HG03442 (cell line): ENCODE data around the gene ZMYND8.
"Not testable (repeated sequence)": the region's sequence is repeated elsewhere in the genome, so short reads cannot be mapped to it uniquely, and the experiment has no call there.

Experiments used
- ATAC-seq: cut with Tn5 transposase; IDR thresholded peaks from one replicate; pipeline ENCODE4 v1.9.1; 2021; ENCODE audit warnings: mild to moderate bottlenecking, moderate library complexity; ENCODE audit not compliant: unreplicated experiment

The ZMYND8 gene

DNA sequence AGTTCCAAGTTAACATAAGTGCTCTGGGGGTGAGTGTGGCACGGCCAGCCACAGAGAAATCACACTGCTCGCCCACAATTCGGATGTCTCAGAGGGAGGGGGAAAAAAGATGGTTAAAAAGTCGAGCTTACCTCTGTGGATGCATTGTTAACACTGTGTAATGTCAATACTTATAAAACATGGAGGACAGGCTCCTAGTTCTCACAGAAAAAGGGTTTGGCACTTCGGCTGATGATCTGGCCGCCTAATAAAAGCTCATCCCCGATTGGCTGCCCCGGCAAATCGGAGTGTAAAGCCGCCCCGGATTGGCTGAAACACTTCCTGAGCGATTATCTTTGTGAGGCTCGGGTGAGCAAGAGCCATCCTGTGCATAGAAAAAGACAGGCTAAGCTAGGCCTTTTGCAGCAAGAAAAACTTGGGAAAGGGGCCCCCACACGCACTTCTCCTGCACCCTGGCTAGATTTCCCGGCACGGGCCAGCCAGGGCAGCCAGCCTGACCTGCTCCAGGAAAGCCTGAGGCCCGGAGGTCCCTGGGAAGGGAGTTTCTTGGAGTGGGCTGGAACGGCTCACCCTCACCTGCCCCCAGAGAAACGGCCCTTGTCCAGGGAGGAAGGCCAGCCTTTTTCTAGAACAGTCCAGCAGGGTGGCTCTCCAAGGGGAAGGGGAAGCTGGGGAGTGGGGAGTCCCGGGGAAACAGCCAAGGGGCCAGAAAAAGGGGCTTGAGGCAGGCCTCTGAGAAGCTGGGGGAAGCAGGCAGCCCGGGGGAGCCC, at the start of gene ZMYND8:
TSS of gene ZMYND8 (minus strand) at position 174 of the 770 bp plus-strand sequence. CDS start at position 145, 29 bp downstream.
- peak; percentile 34 for ATAC-seq

DNA sequence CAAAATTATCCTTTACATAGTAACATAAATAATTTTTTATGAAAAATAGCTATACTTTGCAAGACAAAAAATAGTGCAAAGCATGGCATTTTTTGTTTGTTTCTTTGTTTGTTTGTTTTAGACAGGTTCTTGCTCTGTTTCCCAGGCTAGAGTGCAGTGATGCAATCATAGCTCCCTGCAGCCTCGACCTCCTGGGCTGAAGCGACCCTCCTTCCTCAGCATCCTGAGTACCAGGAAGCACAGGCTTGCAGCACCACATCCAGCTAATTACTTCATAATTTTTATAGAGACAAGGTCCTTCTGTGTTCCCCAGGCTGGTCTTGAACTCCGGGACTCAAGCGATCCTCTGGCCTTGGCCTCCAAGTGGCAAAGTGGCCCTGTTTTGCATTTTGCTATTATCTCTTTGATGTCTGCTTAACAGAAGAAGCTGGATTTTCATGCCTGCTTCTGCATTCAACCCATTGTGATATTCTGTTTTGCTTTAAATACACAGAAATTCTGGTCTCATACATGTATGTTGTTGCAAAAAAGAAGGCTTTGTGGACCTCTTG, 49.4 kb upstream of the ZMYND8 start:
- ATAC-seq: no peak

DNA sequence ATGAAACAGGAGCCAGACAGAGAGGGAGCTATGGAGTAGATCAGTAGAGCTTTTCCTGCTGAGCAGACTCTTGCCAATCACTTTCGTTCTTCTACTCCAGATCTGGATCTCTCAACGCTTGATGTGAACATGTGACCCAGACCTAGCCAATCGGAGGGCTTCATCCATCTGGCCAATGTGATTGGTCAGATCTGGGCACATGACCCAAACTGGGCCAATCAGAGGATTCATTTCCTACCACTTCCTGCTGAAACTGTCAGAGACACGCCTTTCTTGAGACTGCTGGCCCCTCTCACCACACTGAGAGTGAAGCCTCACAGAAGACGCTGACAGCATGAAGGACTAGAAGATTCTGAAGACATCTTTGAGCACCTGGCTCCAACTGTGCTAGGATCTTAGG, 44.2 kb upstream of the ZMYND8 start:
- no peak for ATAC-seq

DNA sequence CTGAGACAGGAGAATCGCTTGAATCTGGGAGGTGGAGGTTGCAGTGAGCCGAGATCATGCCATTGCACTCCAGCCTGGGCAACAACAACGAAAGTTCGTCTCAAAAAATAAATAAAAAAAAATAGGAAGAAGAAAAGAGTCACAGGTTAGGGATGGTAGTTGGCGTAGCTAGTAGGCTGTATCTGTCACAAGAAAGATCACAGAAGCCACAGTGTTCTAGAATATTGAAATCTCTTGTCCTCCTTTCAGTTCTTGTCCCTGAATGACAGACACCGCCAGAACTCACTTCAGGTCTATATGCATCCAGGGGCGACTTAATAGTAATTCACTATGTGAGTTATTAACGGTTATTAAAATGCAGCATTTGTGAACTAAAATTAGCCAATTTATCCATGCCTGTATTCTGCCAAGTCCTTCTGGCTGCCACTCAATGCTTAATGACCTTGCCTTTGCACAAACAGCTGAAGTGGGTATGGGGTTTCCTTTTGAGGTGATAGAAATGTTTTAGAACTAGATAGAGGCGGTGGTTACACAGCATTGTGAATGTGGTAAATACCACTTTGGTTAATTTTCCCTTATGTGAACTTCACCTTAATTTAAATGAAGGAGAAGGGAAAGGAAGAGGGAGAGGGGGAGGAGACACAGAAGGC, 41.3 kb upstream of the ZMYND8 start:
- ATAC-seq: no peak

DNA sequence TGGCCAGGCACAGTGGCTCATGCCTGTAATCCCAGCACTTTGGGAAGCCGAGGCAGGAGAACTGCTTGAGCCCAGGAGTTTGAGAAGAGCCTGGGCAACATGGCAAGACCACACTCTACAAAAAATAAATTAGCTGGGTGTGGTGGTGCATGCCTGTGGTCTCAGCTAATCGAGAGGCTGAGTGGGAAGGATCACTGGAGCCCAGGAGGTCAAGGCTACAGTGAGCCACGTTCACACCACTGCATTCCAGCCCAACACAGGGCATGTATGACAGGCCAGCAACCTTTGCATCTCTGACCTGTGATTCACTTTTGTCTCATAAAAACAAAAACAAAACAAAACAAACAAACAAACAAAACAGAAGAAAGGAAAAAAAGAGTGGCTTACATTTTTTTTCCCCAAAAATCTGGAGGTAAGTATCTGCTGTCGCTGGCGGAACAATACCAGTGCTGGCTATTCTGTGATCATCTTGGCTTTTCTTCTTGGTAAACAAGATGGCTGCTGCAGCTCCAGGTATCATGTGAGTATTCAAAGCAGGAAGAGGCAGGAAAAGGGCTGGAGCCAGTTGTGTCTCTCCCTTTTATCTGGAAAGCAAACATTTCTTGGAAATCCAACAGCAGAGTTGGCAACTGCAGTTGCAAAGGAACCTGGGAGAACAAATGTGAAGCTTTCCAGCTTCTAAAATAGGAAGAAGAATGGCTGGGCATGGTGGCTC, 40.4 kb upstream of the ZMYND8 start:
- no peak for ATAC-seq

DNA sequence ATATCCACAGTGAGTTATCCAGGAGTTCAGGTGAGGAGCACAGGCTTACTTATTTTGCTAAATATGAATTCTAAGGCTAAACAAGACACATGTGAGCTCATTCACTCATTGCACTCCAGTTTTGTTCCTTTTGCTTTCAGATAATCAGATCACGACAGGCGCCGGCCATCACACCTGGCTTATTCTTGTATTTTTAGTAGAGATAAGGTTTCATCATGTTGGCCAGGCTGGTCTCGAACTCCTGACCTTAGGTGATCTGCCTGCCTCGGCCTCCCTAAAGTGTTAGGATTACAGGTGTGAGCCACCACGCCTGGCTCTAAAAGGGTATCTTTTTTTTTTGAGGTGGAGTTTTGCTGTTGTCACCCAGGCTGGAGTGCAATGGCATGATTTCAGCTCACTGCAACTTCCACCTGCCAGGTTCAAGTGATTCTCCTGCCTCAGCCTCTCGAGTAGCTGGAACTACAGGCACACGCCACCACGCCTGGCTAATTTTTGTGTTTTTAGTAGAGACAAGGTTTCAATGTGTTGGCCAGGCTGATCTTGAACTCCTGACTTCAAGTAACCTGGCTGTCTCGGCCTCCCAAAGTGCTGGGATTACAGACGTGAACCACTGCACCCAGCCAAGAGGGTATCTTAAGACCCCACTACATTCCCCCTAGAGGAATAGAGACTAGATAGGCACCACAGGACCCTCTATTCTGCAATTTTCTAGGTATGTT, 37.5 kb upstream of the ZMYND8 start:
- not testable (repeated sequence) for ATAC-seq

DNA sequence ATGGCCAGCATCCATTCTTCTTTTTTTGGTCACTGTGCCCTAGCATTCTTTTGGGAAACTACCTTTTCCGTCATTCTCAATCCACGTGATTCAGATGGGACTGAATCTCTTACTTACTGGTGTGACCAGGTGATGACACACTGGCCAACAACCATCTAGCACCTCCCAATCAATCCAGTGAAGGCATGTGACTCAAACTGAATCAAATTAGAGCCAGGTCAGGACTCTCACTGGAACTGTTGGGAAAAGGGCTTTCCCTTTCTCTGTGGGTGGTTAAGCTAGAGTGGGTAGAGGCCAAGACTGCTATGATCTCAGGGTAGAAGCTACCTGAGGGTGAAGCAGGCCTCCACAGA, 36.2 kb upstream of the ZMYND8 start:
- ATAC-seq: no peak

DNA sequence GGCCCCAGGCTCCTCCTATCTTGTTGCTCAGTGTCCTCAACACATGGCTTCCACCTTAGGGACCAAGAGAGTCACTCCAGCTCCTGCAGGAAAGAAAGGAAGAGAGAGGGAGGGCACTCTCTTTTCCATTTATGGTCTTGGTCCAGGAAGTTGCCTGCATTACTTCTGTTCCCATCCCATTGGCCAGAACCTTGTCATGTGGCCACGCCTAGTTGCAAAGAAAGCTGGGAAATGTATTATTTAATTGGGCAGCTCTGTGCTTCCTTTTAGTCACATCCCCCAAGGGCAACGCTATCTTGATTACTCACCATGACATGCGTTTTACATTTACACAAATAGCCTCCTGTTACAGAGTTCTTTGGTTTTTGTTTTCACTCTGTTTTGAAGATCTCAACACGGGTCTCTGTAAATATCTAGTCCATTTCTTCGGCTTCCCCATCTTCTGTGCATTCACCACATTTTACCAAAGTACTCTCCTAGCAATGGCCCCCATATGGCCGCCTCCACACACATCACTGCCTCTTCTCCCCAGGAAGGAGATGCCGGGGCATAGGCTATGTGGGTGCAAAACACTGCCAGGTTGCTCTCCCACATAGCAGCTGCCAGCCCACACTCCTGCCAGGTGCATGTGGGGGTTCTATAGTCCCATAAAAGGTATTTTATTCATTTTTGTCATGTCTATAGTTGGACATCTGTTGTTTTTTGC, 35.7 kb upstream of the ZMYND8 start:
- no peak for ATAC-seq

DNA sequence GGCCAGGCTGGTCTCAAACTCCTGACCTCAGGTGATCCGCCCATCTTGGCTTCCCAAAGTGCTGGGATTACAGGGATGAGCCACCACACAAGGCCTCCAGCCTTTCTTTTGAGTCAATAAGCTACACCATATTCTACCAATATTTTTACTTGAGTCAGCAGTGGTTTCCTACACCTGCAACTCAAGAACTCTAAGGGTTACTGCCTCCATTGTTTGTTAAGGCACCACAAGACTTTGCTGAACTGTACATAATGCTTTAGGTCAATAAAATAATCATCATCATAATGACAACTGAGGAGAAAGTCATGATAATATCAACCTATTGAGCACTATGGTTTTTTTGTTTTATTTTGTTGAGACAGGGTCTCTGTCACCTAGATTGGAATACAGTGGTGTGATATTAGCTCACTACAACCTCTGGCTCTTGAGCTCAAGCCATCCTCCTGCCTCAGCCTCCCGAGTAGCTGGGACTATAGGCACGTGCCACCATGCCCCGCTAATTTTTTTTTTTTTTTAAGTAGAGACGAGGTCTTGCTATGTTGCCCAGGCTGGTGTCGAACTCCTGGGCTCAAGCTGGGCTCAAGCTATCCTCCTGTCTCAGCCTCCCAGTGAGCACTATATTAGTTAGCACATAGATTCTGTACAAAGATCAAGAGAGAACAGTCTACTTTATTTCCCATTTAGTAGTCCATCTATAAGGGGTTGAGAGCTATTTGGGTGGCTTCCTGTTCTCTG, 34.9 kb upstream of the ZMYND8 start:
- no peak for ATAC-seq

DNA sequence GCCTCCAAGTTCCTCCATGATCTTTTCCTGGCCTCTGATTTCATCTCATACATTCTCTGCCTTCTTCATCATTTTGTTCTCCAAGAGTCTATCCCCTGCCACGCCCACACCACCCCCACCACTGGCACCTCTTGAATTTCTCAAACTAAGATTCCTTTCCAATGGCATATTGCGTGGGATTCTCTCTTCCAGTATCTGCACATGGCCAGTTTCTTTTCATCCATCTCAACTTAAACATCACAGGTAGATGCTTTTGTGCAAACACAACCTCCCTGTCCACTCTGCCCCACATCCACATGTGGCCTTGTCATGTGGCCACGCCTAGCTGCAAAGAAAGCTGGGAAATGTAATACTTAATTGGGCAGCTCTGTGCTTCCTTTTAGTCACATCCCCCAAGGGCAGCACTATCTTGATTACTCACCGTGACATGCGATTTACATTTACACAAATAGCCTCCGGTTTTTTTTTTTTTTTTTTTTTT, 33.4 kb upstream of the ZMYND8 start:
- ATAC-seq: no peak

DNA sequence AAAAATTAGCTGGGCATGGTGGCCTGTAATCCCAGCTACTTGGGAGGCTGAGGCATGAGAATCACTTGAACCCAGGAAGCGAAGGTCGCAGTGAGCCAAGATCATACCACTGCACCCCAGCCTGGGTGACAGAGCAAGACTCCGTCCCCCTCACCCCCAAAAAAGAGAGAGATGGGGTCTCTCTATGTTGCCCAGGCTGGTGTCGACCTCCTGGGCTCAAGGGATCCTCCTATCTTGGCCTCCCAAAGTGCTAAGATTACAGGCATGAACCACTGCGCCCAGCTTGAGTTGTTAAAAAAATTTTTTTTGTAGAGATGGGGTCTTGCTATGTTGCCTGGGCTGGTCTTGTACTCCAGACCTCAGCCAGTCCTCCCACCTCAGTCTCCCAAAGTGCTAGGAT, 29.5 kb upstream of the ZMYND8 start:
- ATAC-seq: not testable (repeated sequence)

DNA sequence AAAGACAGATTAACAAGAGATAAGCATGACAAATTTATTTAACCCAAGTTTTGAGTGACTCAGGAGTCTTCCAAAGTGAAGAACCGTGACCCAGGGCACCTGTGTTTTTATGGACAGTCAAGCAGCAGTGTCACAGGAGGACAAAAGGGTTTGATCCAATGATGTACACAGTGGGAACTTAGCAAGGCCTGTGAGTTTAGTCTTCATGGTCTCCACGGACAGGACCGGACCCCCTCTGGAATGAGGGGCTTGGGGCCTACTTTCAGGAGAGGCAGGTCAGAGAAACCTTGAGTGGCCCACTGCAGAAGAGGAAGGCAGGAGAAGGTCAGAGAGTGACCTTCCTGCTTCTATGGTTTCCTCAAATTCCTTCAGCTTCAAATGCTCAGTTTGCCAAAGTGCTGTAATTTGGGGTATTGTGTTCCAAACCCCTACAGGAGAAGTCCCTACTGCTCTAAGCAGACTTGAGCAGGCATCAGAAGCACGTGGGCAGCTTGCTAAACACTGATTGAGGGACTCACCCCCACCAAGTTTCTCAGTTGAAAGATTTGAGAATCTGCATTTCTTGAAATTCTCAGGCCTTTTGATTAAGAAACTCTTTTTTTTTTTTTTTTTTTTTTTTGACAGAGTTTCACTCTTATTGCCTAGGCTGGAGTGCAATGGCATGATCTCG, 26.4 kb upstream of the ZMYND8 start:
- ATAC-seq: no peak

DNA sequence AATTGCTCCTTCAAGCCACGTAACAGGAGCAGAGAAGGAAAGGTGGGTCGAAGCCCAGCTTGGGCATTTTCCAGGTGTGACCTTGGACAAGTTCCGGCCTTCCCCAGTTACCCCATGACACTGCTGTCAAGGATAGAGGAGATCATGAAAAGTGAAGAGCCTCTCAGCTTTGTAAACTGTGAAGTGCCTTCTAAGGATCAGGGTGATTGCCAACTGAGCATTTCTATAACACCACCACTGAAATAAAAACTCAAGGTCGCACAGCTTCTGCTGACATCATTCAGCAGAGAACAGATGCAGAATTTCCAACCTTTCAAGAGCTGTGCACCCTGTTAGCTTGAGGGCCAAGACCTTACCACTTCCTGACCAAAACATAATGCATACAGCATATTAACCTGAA, 24.0 kb upstream of the ZMYND8 start:
- ATAC-seq: no peak

DNA sequence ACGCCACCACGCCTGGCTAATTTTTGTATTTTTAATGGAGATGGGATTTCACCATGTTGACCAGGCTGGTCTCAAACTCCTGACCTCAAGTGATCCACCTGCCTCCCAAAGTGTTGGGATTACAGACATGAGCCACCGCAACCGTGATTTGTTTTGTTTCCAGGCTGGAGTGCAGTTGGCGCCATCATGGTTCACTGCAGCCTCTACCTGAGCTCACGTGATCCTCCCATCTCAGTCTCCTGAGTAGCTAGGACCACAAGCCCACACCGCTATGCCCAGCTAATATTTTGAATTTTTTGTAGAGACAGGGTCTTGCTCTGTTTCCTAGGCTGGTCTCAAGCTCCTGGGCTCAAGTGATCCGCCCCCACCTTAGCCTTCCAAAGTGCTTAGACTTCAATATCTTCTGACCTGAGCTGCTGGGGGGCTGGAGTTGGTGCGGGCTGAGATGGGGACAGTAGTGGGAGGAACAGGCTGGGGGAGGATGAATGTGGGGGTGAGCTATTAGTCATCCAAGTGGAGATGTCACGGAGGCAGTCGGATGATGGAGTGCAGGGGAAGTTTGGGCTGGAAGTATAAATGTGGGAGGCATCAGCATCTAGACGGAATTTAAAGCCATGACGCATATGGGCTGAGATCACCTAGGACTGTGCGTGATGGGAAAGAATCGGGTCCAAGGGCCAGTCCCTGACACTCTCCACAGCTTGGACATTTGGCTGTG, 23.1 kb upstream of the ZMYND8 start:
- no peak for ATAC-seq

DNA sequence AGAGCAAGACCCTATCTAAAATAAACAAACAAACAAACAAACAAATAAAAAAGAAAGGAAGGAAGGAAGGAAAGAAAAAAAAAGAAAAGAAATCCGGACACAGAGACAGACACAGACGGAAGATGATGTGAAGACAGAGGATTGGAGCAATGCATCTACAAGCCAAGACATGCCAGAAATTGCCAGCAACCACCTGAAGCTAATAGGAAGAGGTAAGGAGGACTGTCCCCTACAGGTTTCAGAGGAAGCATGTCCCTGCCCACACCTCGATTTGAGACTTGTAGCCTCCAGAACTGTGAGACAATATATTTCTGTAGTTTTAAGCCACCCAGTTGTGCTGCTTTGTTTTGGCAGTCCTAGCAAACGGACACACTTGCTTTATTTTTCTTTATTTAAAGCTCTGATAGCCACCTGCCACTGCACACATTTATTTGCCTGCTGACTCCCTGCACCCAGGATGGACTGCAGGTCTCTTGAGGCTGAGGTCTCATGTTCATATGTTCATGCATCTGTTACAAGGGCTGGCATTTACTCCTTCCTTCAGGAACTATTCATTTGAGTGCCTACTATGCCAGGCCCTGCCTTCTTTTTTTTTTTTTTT, 20.7 kb upstream of the ZMYND8 start:
- ATAC-seq: no peak

DNA sequence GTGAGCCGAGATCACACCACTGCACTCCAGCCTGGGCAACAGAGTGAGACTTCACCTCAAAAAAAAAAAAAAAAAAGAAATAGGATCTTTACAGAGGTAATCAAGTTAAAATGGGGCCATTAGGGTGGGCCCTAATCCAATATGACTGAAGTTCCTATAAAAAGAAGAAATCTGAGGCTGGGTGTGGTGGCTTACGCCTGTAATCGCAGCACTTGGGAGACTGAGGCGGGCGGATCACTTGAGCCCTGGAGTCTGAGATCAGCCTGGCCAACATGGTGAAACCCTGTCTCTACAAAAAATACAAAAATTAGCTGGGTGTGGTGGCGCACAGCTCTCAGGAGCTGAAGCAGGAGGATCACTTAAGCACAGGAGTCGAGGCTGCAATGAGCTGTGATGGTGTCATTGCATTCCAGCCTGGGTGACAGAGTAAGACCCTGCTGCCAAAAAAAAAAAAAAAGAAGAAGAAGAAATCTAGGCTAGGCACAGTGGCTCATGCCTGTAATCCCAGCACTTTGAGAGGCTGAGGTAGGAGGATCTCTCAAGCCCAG, 19.7 kb upstream of the ZMYND8 start:
- not testable (repeated sequence) for ATAC-seq

DNA sequence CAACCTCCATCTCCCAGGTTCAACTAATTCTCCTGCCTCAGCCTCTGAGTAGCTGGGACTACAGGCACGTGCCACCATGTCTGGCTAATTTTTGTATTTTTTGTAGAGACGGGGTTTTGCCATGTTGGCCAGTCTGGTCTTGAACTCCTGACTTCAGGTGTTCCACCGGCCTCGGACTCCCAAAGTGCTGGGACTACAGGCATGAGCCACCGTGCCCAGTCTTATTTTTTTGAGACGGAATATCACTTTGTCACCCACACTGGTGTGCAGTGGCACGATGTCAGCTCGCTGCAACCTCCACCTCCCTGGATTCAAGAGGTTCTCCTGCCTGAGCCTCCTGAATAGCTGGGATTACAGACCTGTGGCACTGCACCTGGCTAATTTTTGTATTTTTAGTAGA, 17.6 kb upstream of the ZMYND8 start:
- ATAC-seq: not testable (repeated sequence)
